Brain pericyte (primary cell): ENCODE results near the gene GAPDH.
"Not testable (repeated sequence)": the region's sequence is repeated elsewhere in the genome, so short reads cannot be mapped to it uniquely, and the experiment has no call there.

ENCODE experiments used
- DNase-seq: peaks from one replicate; pipeline ENCODE4 v3.0.0-alpha.2; 2012; ENCODE audit warnings: low read depth, low spot score

The GAPDH gene

DNA sequence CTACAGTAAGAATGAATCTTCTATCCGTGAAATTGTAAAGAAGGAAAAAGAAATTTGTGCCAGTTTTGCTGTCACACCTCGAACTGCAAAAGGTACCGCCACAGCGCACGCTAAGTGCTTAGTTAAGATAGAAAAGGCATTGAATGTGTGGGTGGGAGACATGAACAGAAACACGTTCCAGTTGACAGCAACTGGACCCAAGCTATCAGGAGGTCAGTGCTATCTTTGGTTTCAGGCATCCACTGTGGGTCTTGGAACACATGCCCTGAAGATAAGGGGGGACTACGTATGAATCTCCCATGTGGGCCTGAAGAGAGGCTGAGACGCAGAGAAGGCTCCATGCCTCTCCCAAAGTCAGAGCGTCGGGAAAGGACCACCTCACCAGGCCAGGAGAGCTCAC lies 11.7 kb downstream of the GAPDH start:
- no peak for DNase-seq

GRCh38 chr12:6547566-6547965 lies 13.2 kb downstream of the GAPDH start:
- no peak for DNase-seq

DNA sequence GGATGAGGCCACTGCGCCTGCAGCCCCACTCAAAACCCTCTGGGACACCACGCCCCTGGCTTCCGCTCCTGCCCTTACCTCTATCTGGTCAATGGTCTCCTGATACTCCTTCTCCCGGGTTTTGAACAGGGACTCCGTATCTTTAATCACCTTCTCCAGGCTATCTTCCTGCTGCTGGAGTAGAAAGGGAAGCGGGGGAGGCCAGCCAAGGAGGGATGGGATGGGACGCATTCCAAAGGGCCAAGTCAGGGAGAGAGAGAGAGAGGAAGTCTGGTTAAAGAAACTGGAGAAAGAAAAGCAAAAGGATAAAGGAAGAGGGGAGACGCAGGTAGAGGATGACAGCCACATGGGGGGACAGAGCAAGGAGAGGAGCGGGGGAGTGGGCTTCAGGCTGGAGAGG lies 13.7 kb downstream of the GAPDH start:
- DNase-seq, result no peak

GRCh38 chr12:6548556-6548955 lies 14.2 kb downstream of the GAPDH start:
- DNase-seq, result no peak

DNA sequence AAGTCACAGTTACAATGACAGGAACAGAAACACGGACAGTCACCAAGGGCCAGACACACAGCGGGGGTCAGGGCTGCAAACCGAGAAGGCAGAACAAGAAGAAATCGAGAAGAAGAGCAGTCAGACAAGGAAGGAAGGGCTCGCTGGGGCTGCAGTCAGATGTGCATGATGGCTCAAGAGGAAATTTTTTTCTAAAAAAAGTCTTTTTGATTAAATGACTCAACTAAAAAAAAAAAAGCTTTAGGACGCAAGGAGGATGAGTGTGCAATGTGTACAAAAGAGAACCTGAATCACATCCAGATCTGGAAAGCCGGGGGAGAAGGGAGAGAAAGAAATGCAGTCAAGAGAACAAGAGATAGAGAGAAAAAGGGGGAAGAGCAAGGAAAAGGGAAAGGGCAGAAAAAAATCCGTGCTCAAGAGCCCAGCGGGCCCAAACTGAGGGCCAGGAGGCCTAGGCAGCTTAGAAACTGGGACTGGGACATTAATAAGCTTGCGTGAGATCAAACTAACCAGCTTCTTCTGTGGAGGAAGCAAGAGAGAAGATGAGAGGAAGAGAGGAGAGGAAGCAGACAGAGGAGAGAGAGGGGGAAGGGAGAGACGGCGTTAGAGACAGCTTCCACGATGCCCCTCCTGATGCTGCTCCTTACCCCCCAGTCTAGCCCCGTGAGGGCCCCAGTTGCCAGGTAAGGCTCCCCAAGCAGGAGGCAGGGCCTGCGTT lies 14.8 kb downstream of the GAPDH start:
- DNase-seq, result no peak

DNA sequence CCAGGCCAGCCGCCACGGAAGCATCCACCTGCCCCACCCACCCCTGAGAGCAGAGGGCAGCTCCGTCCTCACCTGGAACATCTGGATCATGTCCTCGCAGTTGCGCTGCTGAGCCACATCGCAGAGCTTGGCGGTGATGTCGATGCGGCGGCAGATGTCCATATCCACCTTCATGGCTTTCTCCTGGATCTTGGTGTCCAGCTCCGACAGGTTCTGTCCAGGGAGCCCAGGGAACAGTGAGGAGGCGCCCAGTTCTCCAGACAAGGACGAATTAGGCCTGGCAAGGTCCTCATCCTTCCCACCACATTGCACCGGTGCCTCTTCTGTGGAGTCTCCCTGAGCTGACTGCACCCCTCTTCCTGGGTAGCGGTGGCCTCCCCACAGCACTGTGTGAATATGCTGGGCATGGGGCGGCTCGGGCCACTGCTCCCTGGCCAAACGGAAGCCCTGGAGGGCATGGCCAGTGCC lies 15.4 kb downstream of the GAPDH start:
- no peak for DNase-seq

DNA sequence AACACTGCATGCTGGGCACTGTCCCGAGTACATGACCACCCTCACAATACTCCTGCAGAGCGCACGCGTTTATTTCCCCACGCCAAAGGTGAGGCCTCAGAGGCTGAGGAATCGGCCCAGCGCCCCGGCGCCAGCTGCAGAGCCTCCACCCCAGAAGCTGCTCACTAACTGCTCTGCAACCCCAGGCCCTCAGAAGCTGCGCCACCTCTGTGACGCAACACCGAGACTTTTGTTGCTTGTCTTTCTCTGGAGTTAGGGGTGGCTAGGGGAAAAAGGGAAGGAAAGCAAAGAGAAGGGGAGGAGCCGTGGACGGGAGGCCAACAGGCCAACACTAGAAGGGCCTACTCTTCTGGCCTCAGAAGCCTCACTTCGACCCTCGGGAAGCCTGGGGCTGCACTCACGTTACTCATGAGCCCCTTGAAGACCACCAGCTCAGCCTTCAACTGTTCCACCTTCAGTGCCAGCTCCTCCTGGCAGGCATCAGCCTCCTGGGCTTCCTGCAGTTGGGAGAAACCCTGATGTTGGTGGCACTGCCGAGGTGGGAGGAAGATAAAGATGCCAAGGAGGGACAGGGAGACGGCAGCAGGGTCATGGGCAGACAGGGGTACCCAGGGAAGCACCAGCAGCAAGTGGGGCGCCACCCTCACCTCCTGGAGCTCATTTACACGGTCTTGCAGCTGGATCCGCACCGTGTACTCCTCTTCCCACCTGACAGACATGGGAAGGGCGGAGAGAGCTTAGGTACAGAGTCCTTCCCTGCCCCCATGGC lies 16.2 kb downstream of the GAPDH start:
- no peak for DNase-seq

DNA sequence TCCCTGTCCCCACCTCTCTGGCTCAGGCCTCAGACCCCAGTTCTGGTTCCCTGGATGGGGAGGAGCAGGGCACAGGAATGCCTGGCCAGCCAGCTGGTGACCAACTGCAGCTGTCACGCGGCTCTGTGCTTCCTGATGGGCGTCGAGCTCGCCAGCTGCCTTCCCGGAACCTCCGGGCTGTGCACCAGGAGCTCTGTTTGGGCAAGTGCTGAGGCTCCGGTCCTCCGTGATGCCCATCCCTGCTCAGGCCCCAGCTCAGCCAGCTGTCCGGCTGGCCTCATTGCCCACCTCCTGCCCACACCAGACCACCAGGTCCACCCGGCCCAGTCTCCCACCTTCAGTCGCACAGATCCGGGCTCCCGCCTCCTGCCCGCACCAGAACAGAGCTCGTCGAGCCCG lies 16.7 kb downstream of the GAPDH start:
- DNase-seq, result no peak

- no peak for DNase-seq
These were observed 17.3 kb downstream of the GAPDH start for GRCh38 chr12:6551496-6552139.

- DNase-seq, result no peak
These were observed 17.8 kb downstream of the GAPDH start for GRCh38 chr12:6552140-6552551.

- no peak for DNase-seq
These were observed 18.9 kb downstream of the GAPDH start for GRCh38 chr12:6553051-6553868.

- DNase-seq, result no peak
These were observed 20.1 kb downstream of the GAPDH start for GRCh38 chr12:6554168-6555017.

- DNase-seq, result no peak
These were observed 20.8 kb downstream of the GAPDH start for GRCh38 chr12:6555018-6555691.

DNA sequence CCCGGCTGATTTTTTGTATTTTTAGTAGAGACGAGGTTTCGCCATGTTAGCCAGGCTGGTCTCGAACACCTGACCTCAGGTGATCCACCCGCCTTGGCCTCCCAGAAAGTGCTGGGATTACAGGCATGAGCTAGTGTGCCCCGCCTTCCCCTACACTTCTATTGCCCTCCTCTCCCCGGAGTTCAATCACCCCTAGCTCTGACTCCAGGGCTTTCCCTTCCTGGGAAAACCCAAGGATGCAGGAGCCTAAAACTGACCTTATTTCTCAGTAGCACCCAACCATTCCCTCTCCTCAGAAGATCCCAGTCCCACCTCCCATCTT lies 22.1 kb downstream of the GAPDH start:
- not testable (repeated sequence) for DNase-seq

GRCh38 chr12:6556857-6557256 lies 22.5 kb downstream of the GAPDH start:
- no peak for DNase-seq

GRCh38 chr12:6558014-6558760 lies 23.9 kb downstream of the GAPDH start:
- not testable (repeated sequence) for DNase-seq

- DNase-seq, result no peak
These were observed 25.2 kb downstream of the GAPDH start for GRCh38 chr12:6559500-6559899.

GRCh38 chr12:6560501-6561205 lies 26.3 kb downstream of the GAPDH start:
- DNase-seq, result no peak

DNA sequence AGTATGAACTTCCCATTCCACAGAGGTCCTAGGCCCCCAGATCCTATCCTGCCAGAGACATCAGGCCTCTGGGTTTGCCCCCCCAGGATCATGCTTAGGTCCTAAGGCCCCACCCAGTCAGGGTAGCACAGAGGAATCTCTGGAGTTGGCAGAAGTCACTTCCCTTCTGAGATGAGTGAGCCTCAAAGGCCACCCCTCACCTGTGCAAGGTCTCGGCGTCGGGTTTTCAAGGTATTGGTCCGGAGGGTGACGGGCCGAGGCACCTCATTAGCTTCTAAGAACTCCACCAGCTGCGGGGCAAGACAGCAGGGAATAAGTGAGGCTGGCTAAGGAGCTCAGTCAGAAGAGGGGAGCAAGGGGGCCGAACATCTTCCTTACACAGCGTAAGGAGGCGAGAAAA lies 28.6 kb downstream of the GAPDH start:
- no peak for DNase-seq
